Upper lobe of left lung (tissue), 4 donors: ENCODE measurements around the gene AGTRAP.
A peak's percentile ranks its signal among the peaks of the same experiment; 100 is the strongest.

ENCODE experiments used
- EP300 ChIP-seq, 4 donors: sonication (generic); formaldehyde crosslinking; IDR thresholded peaks; one replicate each; pipeline ENCODE4 v1.5.1; 2017; ENCODE audit warnings: antibody characterized with exemption in 4 of 4, control low read depth in 2 of 4
- POLR2A ChIP-seq, 4 donors: fragments of 450-650 bp; IDR thresholded peaks; one replicate each; pipeline ENCODE4 v1.5.1; 2016 to 2017; ENCODE audit warnings: antibody characterized with exemption in 4 of 4, mild to moderate bottlenecking in 2 of 4
- POLR2AphosphoS5 ChIP-seq, 2 donors: sonication (generic); formaldehyde crosslinking; IDR thresholded peaks; one replicate each; pipeline ENCODE4 v1.5.1; 2017; ENCODE audit warnings: antibody characterized with exemption in 2 of 2
- TF ChIP-seq, protein P1 (sequence below), 6 experiments: fragments of 450-650 bp in 4 of 6; fragments of 200-600 bp in 2 of 6; sonication (generic) in 2 of 6; IDR thresholded peaks; one replicate each; pipeline ENCODE4 v1.5.1; 2016 to 2019; ENCODE audit warnings: antibody characterized with exemption in 6 of 6

DNA sequence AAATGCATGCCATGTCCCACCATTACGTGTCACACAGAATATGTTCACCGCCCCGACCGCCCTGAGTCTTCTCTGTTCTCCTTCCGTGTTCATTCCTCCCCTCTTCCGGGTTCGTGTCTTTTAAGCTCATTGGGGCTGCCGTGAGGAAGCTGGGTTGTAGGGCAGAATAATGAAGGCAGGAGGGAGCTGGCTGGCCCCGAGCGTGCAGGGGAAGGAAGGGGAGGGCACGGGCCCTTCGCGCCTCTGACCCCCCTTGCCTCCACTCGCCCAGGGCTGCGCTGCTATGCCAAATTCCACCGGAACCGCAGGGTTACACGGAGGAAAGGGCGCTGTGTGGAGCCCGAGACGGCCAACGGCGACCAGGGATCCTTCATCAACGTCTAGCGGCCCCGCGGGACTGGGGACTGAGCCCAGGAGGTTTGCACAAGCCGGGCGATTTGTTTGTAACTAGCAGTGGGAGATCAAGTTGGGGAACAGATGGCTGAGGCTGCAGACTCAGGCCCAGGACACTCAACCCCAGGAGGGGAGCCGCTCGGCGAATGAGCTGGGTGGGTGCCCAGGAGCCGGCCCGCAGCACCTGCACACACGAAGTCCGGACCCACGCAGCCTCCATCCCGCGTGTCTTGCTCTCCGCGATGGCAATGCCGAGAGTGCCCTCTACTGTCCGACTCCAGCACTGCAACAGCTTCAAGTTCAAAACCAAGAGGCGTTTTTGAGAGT lies 16.5 kb upstream of the AGTRAP start:
- TF ChIP-seq, protein P1, sequence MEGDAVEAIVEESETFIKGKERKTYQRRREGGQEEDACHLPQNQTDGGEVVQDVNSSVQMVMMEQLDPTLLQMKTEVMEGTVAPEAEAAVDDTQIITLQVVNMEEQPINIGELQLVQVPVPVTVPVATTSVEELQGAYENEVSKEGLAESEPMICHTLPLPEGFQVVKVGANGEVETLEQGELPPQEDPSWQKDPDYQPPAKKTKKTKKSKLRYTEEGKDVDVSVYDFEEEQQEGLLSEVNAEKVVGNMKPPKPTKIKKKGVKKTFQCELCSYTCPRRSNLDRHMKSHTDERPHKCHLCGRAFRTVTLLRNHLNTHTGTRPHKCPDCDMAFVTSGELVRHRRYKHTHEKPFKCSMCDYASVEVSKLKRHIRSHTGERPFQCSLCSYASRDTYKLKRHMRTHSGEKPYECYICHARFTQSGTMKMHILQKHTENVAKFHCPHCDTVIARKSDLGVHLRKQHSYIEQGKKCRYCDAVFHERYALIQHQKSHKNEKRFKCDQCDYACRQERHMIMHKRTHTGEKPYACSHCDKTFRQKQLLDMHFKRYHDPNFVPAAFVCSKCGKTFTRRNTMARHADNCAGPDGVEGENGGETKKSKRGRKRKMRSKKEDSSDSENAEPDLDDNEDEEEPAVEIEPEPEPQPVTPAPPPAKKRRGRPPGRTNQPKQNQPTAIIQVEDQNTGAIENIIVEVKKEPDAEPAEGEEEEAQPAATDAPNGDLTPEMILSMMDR (IDR thresholded peaks at IDR 0.05), result peak; percentile 89 to 97 (median 92)
- TF ChIP-seq POLR2AphosphoS5 (IDR thresholded peaks at IDR 0.05) (peak in 1 of 2 donors; percentile 6), EP300 (IDR thresholded peaks at IDR 0.05) (no peak), POLR2A (IDR thresholded peaks at IDR 0.05) (peak in 1 of 4 donors; percentile 50)
